GM12891 (cell line): ENCODE measurements around the gene RAB27B.

Experiments used
- PAX5 ChIP-seq: IDR thresholded peaks from 2 replicates; pipeline ENCODE4 v1.6.1; 2011; ENCODE audit warnings: low read length, moderate library complexity, mild to moderate bottlenecking; ENCODE audit not compliant: insufficient read depth, severe bottlenecking
- POLR2A ChIP-seq: IDR thresholded peaks from 2 replicates; pipeline ENCODE4 v1.6.1; 2011; ENCODE audit warnings: low read depth, low read length, control low read depth
- POLR2AphosphoS5 ChIP-seq: IDR thresholded peaks from 2 replicates; pipeline ENCODE4 v1.6.1; 2011; ENCODE audit warnings: low read depth, low read length, control low read depth
- TAF1 ChIP-seq: IDR thresholded peaks from 2 replicates; pipeline ENCODE4 v1.6.1; 2011; ENCODE audit warnings: low read depth, low read length, control low read depth

DNA sequence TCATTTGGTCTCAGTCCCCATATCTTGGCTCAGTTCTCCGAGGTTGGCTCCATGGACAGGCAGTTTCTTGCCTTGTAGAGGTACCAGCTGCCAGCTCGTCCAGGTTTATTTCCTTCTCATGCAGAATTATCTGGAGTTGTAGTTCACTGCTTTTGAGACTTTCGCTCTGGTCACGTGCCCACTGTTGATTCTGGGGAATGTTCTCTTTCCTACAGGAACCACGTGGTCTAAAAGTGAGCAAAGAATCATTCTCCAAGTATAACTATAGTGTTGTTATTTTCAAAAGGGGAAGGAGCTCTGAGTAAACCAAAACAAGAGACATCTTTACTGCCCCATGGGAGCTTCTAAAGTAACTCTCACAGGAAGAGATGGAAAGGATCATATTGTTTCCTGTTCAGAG lies 41.2 kb upstream of the RAB27B start:
- TF ChIP-seq TAF1 = no peak
- TF ChIP-seq POLR2A = no peak
- no peak for TF ChIP-seq POLR2AphosphoS5
- TF ChIP-seq PAX5 = no peak
